Activated naive CD8-positive, alpha-beta T cell (primary cell): ENCODE data around the gene GPD1.
A peak's percentile ranks its signal among the peaks of the same experiment; 100 is the strongest.
"Not testable (repeated sequence)": the region's sequence is repeated elsewhere in the genome, so short reads cannot be mapped to it uniquely, and the experiment has no call there.

Experiments
- H3K27ac Mint-ChIP-seq: one replicate; pipeline ENCODE4 v1.8.0; 2021; ENCODE audit warnings: mixed read lengths
- H3K27me3 Mint-ChIP-seq: one replicate; pipeline ENCODE4 v1.8.0; 2021; ENCODE audit warnings: mixed read lengths
- H3K36me3 Mint-ChIP-seq: one replicate; pipeline ENCODE4 v1.8.0; 2021; ENCODE audit warnings: mixed read lengths
- H3K4me1 Mint-ChIP-seq: one replicate; pipeline ENCODE4 v1.8.0; 2021; ENCODE audit warnings: low read depth, mixed read lengths
- H3K4me3 Mint-ChIP-seq: one replicate; pipeline ENCODE4 v1.8.0; 2021; ENCODE audit warnings: mild to moderate bottlenecking, mixed read lengths
- H3K9me3 Mint-ChIP-seq: one replicate; pipeline ENCODE4 v1.8.0; 2021; ENCODE audit warnings: low read depth, mixed read lengths

The GPD1 gene

GRCh38 chr12:50117057-50117622, 13.3 kb downstream of the GPD1 start:
- Mint-ChIP-seq H3K9me3 (no peaks in the 10 kb centered on the region), H3K4me1 (peaks cover 46% of the 10 kb centered on the region), H3K36me3 (peaks cover 5% of the 10 kb centered on the region), H3K27ac (peak overlapping the region; percentile 87), H3K4me3 (peak overlapping the region; percentile 14), H3K27me3 (no peaks in the 10 kb centered on the region)

- Mint-ChIP-seq H3K4me3 (no peak overlapping the region), H3K27ac (peak overlapping the region; percentile 50), H3K9me3 (no peaks in the 10 kb centered on the region), H3K36me3 (peaks cover 5% of the 10 kb centered on the region), H3K4me1 (peaks cover 41% of the 10 kb centered on the region), H3K27me3 (no peaks in the 10 kb centered on the region)
Observed at GRCh38 chr12:50119387-50119786, 15.6 kb downstream of the GPD1 start.

- Mint-ChIP-seq H3K4me3 (no peak overlapping the region), H3K9me3 (no peaks in the 10 kb centered on the region), H3K27me3 (no peaks in the 10 kb centered on the region), H3K27ac (peak overlapping the region; percentile 12), H3K36me3 (peaks cover 5% of the 10 kb centered on the region), H3K4me1 (peaks cover 47% of the 10 kb centered on the region)
Observed at GRCh38 chr12:50120521-50120920, 16.7 kb downstream of the GPD1 start.

GRCh38 chr12:50120953-50121352, 17.1 kb downstream of the GPD1 start:
- Mint-ChIP-seq H3K27me3 (no peaks in the 10 kb centered on the region), H3K4me3 (no peak overlapping the region), H3K9me3 (no peaks in the 10 kb centered on the region), H3K27ac (peak overlapping the region; percentile 12), H3K4me1 (peaks cover 47% of the 10 kb centered on the region), H3K36me3 (peaks cover 3% of the 10 kb centered on the region)

GRCh38 chr12:50121641-50122040, 17.8 kb downstream of the GPD1 start:
- Mint-ChIP-seq H3K4me3 (no peak overlapping the region), H3K27ac (peak overlapping the region; percentile 70), H3K9me3 (no peaks in the 10 kb centered on the region), H3K36me3 (peaks cover 3% of the 10 kb centered on the region), H3K4me1 (peaks cover 43% of the 10 kb centered on the region), H3K27me3 (no peaks in the 10 kb centered on the region)

GRCh38 chr12:50123203-50123602, 19.4 kb downstream of the GPD1 start:
- H3K4me1 Mint-ChIP-seq: peaks cover 39% of the 10 kb centered on the region
- H3K36me3 Mint-ChIP-seq: peaks cover 3% of the 10 kb centered on the region
- no peaks in the 10 kb centered on the region for H3K27me3 Mint-ChIP-seq
- H3K27ac Mint-ChIP-seq: no peak overlapping the region
- H3K4me3 Mint-ChIP-seq: no peak overlapping the region
- no peaks in the 10 kb centered on the region for H3K9me3 Mint-ChIP-seq

GRCh38 chr12:50127546-50127945, 23.7 kb downstream of the GPD1 start:
- Mint-ChIP-seq H3K4me3 (no peak overlapping the region), H3K4me1 (peaks cover 32% of the 10 kb centered on the region), H3K27ac (no peak overlapping the region), H3K9me3 (no peaks in the 10 kb centered on the region), H3K27me3 (no peaks in the 10 kb centered on the region), H3K36me3 (peaks cover 7% of the 10 kb centered on the region)

- Mint-ChIP-seq H3K9me3 (no peaks in the 10 kb centered on the region), H3K27me3 (no peaks in the 10 kb centered on the region), H3K36me3 (peaks cover 7% of the 10 kb centered on the region), H3K4me1 (peaks cover 33% of the 10 kb centered on the region), H3K27ac (peak overlapping the region; percentile 43), H3K4me3 (no peak overlapping the region)
Observed at GRCh38 chr12:50129290-50129689, 25.5 kb downstream of the GPD1 start.

- Mint-ChIP-seq H3K9me3 (no peaks in the 10 kb centered on the region), H3K27me3 (no peaks in the 10 kb centered on the region), H3K36me3 (peaks cover 7% of the 10 kb centered on the region), H3K27ac (peak overlapping the region; percentile 83), H3K4me3 (no peak overlapping the region), H3K4me1 (peaks cover 16% of the 10 kb centered on the region)
Observed at GRCh38 chr12:50132505-50133135, 28.8 kb downstream of the GPD1 start.

- no peak overlapping the region for H3K27ac Mint-ChIP-seq
- H3K9me3 Mint-ChIP-seq: no peaks in the 10 kb centered on the region
- peaks cover 9% of the 10 kb centered on the region for H3K4me1 Mint-ChIP-seq
- H3K4me3 Mint-ChIP-seq: no peak overlapping the region
- peaks cover 8% of the 10 kb centered on the region for H3K36me3 Mint-ChIP-seq
- no peaks in the 10 kb centered on the region for H3K27me3 Mint-ChIP-seq
Observed at GRCh38 chr12:50142993-50143392, 39.2 kb downstream of the GPD1 start.

GRCh38 chr12:50145439-50145838, 41.6 kb downstream of the GPD1 start:
- H3K4me3 Mint-ChIP-seq: no peak overlapping the region
- no peak overlapping the region for H3K27ac Mint-ChIP-seq
- peaks cover 16% of the 10 kb centered on the region for H3K4me1 Mint-ChIP-seq
- H3K36me3 Mint-ChIP-seq: peaks cover 6% of the 10 kb centered on the region
- no peaks in the 10 kb centered on the region for H3K27me3 Mint-ChIP-seq
- H3K9me3 Mint-ChIP-seq: no peaks in the 10 kb centered on the region

GRCh38 chr12:50147281-50147680, 43.5 kb downstream of the GPD1 start:
- Mint-ChIP-seq H3K27ac (no peak overlapping the region), H3K4me1 (peaks cover 26% of the 10 kb centered on the region), H3K9me3 (no peaks in the 10 kb centered on the region), H3K36me3 (peaks cover 3% of the 10 kb centered on the region), H3K27me3 (no peaks in the 10 kb centered on the region), H3K4me3 (no peak overlapping the region)

- not testable (repeated sequence) for H3K9me3 Mint-ChIP-seq, H3K4me3 Mint-ChIP-seq, H3K27me3 Mint-ChIP-seq, H3K27ac Mint-ChIP-seq, H3K36me3 Mint-ChIP-seq
- peaks cover 26% of the 10 kb centered on the region for H3K4me1 Mint-ChIP-seq
Observed at GRCh38 chr12:50148011-50148410, 44.2 kb downstream of the GPD1 start.

- H3K9me3 Mint-ChIP-seq: no peaks in the 10 kb centered on the region
- H3K27ac Mint-ChIP-seq: no peak overlapping the region
- H3K4me3 Mint-ChIP-seq: no peak overlapping the region
- H3K27me3 Mint-ChIP-seq: no peaks in the 10 kb centered on the region
- peaks cover 26% of the 10 kb centered on the region for H3K4me1 Mint-ChIP-seq
- H3K36me3 Mint-ChIP-seq: peaks cover 1% of the 10 kb centered on the region
Observed at GRCh38 chr12:50149311-50149710, 45.5 kb downstream of the GPD1 start.

- no peaks in the 10 kb centered on the region for H3K27me3 Mint-ChIP-seq
- peak overlapping the region; percentile 42 for H3K27ac Mint-ChIP-seq
- no peaks in the 10 kb centered on the region for H3K9me3 Mint-ChIP-seq
- H3K36me3 Mint-ChIP-seq: no peaks in the 10 kb centered on the region
- H3K4me3 Mint-ChIP-seq: no peak overlapping the region
- H3K4me1 Mint-ChIP-seq: peaks cover 19% of the 10 kb centered on the region
Observed at GRCh38 chr12:50151047-50151687, 47.4 kb downstream of the GPD1 start.

- not testable (repeated sequence) for H3K9me3 Mint-ChIP-seq, H3K4me3 Mint-ChIP-seq, H3K27me3 Mint-ChIP-seq, H3K36me3 Mint-ChIP-seq, H3K27ac Mint-ChIP-seq
- H3K4me1 Mint-ChIP-seq: peaks cover 26% of the 10 kb centered on the region
Observed at GRCh38 chr12:50154947-50155346, 51.1 kb downstream of the GPD1 start.
